Measurements from ENCODE around the gene ERMN.
"Not testable (repeated sequence)": the region's sequence is repeated elsewhere in the genome, so short reads cannot be mapped to it uniquely, and the experiment has no call there.

ERMN gene

DNA sequence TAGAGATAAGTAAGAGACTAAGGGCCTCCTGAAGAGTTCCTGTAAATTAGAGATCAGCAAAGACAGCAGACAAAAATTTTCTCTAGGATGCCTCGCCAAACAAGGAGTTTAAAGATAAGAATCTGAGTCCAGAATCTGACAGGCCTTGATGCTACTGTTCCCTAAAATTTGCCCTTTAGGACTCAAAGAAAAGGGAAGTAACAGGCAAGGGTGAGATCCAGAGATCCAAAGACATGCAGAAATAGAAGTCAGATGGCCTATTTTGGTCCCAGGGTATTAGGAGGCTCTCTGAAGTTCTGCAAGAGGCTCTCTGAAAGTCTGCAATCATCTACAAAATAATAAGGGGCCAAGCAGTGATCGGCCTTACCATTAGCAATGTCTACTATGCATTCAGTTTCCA is 35.1 kb downstream of the ERMN start:
- in situ Hi-C loops (cut with MboI; ENCODE audit: low sequenced_read_pairs, unreplicated experiment): no loop called here
- DNase-seq (ENCODE audit: low spot score): no peak

DNA sequence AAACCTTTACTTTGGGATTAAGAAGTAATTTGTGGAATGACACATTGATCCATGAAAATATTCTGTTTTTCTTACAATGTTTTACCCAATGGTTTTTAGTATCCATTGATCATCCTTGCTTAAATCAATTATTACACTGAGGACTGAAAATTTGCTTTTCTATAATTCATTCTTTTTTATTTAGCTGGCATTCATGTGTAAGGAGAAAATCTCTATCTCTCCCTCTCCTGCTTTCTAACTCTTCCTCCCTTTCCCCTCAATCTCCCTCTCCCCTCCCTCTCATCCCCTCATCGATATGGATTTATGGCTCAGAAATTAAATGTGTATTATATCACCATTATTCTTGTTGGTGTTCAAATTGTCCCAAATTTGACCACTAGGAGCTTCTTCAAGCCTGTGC is 38.5 kb downstream of the ERMN start:
- TF ChIP-seq, protein P1, sequence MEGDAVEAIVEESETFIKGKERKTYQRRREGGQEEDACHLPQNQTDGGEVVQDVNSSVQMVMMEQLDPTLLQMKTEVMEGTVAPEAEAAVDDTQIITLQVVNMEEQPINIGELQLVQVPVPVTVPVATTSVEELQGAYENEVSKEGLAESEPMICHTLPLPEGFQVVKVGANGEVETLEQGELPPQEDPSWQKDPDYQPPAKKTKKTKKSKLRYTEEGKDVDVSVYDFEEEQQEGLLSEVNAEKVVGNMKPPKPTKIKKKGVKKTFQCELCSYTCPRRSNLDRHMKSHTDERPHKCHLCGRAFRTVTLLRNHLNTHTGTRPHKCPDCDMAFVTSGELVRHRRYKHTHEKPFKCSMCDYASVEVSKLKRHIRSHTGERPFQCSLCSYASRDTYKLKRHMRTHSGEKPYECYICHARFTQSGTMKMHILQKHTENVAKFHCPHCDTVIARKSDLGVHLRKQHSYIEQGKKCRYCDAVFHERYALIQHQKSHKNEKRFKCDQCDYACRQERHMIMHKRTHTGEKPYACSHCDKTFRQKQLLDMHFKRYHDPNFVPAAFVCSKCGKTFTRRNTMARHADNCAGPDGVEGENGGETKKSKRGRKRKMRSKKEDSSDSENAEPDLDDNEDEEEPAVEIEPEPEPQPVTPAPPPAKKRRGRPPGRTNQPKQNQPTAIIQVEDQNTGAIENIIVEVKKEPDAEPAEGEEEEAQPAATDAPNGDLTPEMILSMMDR (IDR thresholded peaks at IDR 0.05; ENCODE audit: borderline replicate concordance, control extremely low read depth, extremely low read depth, insufficient read depth, missing control alignments): no peak
- in situ Hi-C loops (cut with MboI; ENCODE audit: low sequenced_read_pairs, unreplicated experiment): no loop called here
- no peak for DNase-seq (ENCODE audit: low spot score)

More for the DNA sequence above, 35.1 kb downstream of the ERMN start:
- TF ChIP-seq, protein P1 (IDR thresholded peaks at IDR 0.05; ENCODE audit: borderline replicate concordance, control extremely low read depth, extremely low read depth, insufficient read depth, missing control alignments): no peak

DNA sequence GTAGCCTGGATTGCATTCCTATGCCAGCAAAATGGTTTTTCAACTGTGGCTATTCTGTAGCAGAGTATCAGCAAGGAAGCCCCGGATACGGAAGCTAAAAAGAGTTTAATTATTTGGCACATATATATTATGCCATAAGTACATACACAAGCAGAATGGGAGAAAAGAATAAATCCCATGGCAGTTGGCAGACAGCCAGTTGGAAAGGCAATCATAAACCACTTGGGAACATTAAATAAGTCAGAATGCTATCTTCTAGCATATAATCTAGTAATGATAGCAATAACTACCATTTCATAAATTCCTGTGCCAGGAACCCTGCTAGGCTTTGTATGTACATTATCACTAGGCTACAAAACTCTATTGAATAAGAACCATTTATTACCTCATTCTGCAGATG is 42.2 kb downstream of the ERMN start:
- in situ Hi-C loops (cut with MboI; ENCODE audit: low sequenced_read_pairs, unreplicated experiment): no loop called here
- DNase-seq (ENCODE audit: low spot score): no peak
- TF ChIP-seq, protein P1 (IDR thresholded peaks at IDR 0.05; ENCODE audit: borderline replicate concordance, control extremely low read depth, extremely low read depth, insufficient read depth, missing control alignments): no peak

DNA sequence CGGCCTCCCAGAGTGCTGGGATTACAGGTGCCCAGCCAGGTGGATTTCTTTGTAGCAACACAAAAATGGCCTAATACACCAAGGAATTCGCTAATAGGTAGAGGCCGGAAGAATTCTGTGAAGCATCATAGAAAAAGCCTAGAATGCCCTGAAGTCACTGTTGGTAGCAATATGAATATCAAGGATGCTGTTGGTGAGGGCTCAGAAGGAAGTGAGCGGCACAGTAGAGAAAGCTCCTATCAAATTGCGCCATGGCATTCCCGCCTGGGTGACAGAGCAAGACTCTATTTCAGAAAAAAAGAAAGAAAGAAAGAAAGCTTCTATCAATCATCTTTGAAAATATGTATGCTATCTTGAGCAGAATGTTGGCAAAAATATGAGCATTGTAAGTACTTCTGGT is 44.3 kb downstream of the ERMN start:
- no peak for DNase-seq (ENCODE audit: low spot score)
- in situ Hi-C loops (cut with MboI; ENCODE audit: low sequenced_read_pairs, unreplicated experiment): no loop called here
- TF ChIP-seq, protein P1 (IDR thresholded peaks at IDR 0.05; ENCODE audit: borderline replicate concordance, control extremely low read depth, extremely low read depth, insufficient read depth, missing control alignments): no peak

DNA sequence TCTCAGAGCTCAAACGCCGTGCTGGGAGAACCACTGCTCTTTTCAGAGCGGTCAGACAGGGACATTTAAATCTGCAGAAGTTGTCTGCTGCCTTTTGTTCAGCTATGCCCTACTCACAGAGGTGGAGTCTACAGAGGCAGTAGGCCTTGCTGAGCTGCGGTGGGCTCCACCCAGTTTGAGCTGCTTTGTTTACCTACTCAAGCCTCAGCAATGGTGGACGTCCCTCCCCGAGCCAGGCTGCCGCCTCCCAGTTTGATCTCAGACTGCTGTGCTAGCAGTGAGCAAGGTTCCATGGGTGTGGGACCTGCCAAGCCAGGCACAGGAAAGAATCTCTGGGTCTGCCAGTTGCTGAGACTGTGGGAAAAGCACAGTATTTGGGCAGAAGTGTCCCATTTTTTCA is 46.3 kb downstream of the ERMN start:
- DNase-seq (ENCODE audit: low spot score); in situ Hi-C loops (cut with MboI; ENCODE audit: low sequenced_read_pairs, unreplicated experiment): not testable (repeated sequence)

DNA sequence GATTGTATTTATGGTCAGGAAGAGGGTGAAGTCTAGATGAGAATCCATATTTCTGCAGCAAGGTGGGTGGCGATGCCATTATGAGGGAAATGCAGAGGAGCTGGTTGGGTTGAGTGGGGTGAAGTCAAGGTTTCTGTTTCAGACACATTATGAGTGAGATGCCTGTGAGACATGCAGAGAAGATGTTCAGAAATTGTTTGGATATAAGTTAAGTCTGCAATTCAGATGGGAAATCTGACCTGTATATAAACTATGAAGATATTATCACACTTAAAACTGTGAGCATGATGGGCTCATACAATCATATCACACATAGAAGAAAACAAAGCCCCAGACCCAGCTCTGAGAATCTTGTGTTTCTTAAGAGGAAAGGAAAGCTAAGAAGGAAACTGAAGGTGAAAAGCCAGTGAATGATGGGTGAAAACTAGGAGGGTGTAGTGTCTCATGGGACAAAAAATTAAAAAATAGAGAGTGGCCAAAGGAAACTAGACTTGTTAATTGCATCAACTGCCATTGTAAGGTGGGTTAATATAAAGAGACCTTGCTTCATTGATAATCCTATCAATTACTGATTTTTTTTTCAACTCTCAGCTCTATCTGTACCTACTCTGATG is 53.9 kb downstream of the ERMN start:
- TF ChIP-seq, protein P1 (IDR thresholded peaks at IDR 0.05; ENCODE audit: borderline replicate concordance, control extremely low read depth, extremely low read depth, insufficient read depth, missing control alignments): no peak
- in situ Hi-C loops (cut with MboI; ENCODE audit: low sequenced_read_pairs, unreplicated experiment): no loop called here
- DNase-seq (ENCODE audit: low spot score): no peak

DNA sequence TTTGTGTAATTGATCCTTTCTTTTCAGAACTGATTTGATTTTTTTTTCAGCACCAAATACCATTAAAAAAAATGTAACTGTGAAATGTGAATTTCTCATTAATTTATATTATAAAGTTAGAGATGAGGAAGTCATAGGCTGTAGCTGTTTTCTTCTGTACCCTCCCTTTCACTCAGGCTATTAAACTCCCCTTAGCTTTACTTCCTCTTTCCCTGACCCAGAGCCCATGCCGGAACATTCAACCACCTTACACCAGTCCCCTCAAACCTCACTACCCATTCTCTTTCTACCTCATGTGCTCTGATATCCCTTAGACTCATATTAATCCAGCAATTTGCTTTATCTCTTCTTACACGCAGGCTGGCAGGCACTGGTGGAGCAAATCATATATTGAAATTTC is 55.7 kb downstream of the ERMN start:
- TF ChIP-seq, protein P1 (IDR thresholded peaks at IDR 0.05; ENCODE audit: borderline replicate concordance, control extremely low read depth, extremely low read depth, insufficient read depth, missing control alignments): no peak
- no peak for DNase-seq (ENCODE audit: low spot score)
- in situ Hi-C loops (cut with MboI; ENCODE audit: low sequenced_read_pairs, unreplicated experiment): no loop called here

Data from GM13976 (cell line).